Measurements from ENCODE around the gene MMEL1. TPM values are rescaled to one million over a fixed set of nuclear protein-coding genes. Genes with fewer than 3 reads are reported as not detected.

The MMEL1 gene
- total and polyA plus RNA-seq, 7 donors = 0.66 to 37.2 (median 4.2) TPM; not detected in 1

- TF ChIP-seq, protein P1, sequence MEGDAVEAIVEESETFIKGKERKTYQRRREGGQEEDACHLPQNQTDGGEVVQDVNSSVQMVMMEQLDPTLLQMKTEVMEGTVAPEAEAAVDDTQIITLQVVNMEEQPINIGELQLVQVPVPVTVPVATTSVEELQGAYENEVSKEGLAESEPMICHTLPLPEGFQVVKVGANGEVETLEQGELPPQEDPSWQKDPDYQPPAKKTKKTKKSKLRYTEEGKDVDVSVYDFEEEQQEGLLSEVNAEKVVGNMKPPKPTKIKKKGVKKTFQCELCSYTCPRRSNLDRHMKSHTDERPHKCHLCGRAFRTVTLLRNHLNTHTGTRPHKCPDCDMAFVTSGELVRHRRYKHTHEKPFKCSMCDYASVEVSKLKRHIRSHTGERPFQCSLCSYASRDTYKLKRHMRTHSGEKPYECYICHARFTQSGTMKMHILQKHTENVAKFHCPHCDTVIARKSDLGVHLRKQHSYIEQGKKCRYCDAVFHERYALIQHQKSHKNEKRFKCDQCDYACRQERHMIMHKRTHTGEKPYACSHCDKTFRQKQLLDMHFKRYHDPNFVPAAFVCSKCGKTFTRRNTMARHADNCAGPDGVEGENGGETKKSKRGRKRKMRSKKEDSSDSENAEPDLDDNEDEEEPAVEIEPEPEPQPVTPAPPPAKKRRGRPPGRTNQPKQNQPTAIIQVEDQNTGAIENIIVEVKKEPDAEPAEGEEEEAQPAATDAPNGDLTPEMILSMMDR (IDR thresholded peaks at IDR 0.05) = no peak
- TF ChIP-seq POLR2A (IDR thresholded peaks at IDR 0.05) (no peak), POLR2AphosphoS5 (IDR thresholded peaks at IDR 0.05) (no peak), EP300 (IDR thresholded peaks at IDR 0.05) (no peak)
- H3K27ac ChIP-seq = no peak overlapping the region
- intact Hi-C loops (cut with DNase I) = no loop called here
- H3K27me3 ChIP-seq = peaks cover 2 to 31% (median 15%) of the 10 kb centered on the region in 3 donors
- H3K9me3 ChIP-seq = no peaks in the 10 kb centered on the region
- H3K4me1 ChIP-seq = peaks cover 0 to 26% (median 21%) of the 10 kb centered on the region in 4 donors
- 24 to 59% methylated on average over 11 of the region's 11 CpGs for WGBS, 2 donors
- H3K4me3 ChIP-seq = no peak overlapping the region
- DNase-seq = no peak
- no peaks in the 10 kb centered on the region for H3K36me3 ChIP-seq
Observed at GRCh38 chr1:2639203-2639602, 6.4 kb upstream of the MMEL1 start.

DNA sequence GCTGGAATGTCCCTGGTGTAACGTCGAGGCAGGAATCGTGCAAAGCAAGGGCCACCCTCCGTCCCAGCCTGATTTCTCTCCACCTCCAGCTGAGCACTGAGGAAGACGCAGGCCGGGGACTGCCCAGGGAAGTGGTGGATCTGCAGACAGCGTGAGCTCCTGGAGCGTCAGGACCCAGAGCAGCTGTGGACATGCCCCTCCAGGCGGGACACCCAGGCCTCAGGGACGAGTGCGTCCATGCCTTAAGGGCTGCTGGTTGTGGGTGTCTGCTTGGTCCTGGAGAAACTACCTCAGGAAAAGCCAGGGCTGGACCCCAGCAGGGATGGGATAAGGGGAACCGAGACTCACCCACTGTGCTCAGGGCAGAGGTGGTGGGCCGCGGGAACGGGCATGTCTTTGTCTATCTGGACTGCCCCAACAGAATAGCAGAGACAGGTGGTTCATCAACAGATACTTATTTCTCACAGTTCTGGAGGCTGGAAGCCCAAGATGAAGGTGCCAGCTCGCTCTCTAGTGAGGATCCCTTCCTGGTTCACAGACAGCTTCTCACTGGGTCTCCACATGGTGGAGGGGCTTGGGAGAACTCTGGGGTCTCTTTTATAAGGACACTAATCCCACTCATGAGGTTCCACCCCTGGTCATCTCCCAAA is 5.8 kb upstream of the MMEL1 start:
- WGBS, 2 donors = 73 to 82% methylated on average over 16 of the region's 16 CpGs
- intact Hi-C loops (cut with DNase I) = no loop called here
- TF ChIP-seq POLR2AphosphoS5 (IDR thresholded peaks at IDR 0.05) (no peak), EP300 (IDR thresholded peaks at IDR 0.05) (no peak), POLR2A (IDR thresholded peaks at IDR 0.05) (no peak)
- TF ChIP-seq, protein P1 (IDR thresholded peaks at IDR 0.05) = no peak
- DNase-seq = peak; percentile 46
- Histone ChIP-seq H3K4me3 (no peak overlapping the region), H3K27ac (no peak overlapping the region), H3K4me1 (peaks cover 0 to 24% (median 19%) of the 10 kb centered on the region in 4 donors), H3K36me3 (no peaks in the 10 kb centered on the region), H3K9me3 (no peaks in the 10 kb centered on the region), H3K27me3 (peaks cover 8 to 37% (median 21%) of the 10 kb centered on the region in 3 donors)

GRCh38 chr1:2637442-2638145 is 4.8 kb upstream of the MMEL1 start:
- Histone ChIP-seq H3K4me1 (peaks cover 0 to 16% (median 14%) of the 10 kb centered on the region in 4 donors), H3K4me3 (no peak overlapping the region), H3K36me3 (no peaks in the 10 kb centered on the region), H3K27ac (no peak overlapping the region), H3K27me3 (peaks cover 15 to 47% (median 31%) of the 10 kb centered on the region in 3 donors), H3K9me3 (no peaks in the 10 kb centered on the region)
- peak; percentile 37 for DNase-seq
- 71% methylated on average over 10 of the region's 10 CpGs for WGBS, 2 donors
- TF ChIP-seq POLR2AphosphoS5 (IDR thresholded peaks at IDR 0.05) (no peak), POLR2A (IDR thresholded peaks at IDR 0.05) (no peak), EP300 (IDR thresholded peaks at IDR 0.05) (no peak)
- TF ChIP-seq, protein P1 (IDR thresholded peaks at IDR 0.05) = no peak
- intact Hi-C loops (cut with DNase I) = no loop called here

DNA sequence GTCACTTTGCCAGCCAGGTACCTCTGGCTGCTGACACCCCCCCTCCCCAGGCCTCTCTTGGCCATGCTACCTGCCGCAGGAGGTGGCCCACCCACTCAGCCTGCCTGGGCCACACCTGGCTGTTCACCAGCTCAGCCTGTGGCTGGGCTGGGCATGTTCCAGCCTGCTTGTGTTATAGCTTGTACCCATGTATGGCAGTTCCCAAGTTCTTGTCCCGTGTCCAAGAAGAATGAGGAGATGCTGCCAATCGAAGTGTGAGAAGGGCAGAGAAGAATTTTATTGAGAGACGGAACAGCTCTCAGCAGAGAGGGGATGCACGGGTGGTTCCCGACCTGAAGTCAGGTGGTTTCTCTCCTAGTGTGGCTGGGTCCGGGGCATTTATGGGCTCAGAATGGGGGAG is 3.9 kb upstream of the MMEL1 start:
- peak; percentile 60 for DNase-seq
- Histone ChIP-seq H3K27ac (no peak overlapping the region), H3K9me3 (no peaks in the 10 kb centered on the region), H3K36me3 (no peaks in the 10 kb centered on the region), H3K27me3 (peaks cover 21 to 56% (median 39%) of the 10 kb centered on the region in 3 donors), H3K4me3 (no peak overlapping the region), H3K4me1 (peaks cover 0 to 7% (median 6%) of the 10 kb centered on the region in 4 donors)
- 92% methylated on average over 7 of the region's 7 CpGs for WGBS, 2 donors
- TF ChIP-seq, protein P1 (IDR thresholded peaks at IDR 0.05) = no peak
- no peak for TF ChIP-seq EP300 (IDR thresholded peaks at IDR 0.05)
- TF ChIP-seq POLR2AphosphoS5 (IDR thresholded peaks at IDR 0.05) = no peak
- TF ChIP-seq POLR2A (IDR thresholded peaks at IDR 0.05) = no peak
- intact Hi-C loops (cut with DNase I) = no loop called here

Measured in sigmoid colon (tissue), 7 donors.